ENCODE results near the gene UHRF2.
"Not testable (repeated sequence)": the region's sequence is repeated elsewhere in the genome, so short reads cannot be mapped to it uniquely, and the experiment has no call there.

Gene UHRF2

DNA sequence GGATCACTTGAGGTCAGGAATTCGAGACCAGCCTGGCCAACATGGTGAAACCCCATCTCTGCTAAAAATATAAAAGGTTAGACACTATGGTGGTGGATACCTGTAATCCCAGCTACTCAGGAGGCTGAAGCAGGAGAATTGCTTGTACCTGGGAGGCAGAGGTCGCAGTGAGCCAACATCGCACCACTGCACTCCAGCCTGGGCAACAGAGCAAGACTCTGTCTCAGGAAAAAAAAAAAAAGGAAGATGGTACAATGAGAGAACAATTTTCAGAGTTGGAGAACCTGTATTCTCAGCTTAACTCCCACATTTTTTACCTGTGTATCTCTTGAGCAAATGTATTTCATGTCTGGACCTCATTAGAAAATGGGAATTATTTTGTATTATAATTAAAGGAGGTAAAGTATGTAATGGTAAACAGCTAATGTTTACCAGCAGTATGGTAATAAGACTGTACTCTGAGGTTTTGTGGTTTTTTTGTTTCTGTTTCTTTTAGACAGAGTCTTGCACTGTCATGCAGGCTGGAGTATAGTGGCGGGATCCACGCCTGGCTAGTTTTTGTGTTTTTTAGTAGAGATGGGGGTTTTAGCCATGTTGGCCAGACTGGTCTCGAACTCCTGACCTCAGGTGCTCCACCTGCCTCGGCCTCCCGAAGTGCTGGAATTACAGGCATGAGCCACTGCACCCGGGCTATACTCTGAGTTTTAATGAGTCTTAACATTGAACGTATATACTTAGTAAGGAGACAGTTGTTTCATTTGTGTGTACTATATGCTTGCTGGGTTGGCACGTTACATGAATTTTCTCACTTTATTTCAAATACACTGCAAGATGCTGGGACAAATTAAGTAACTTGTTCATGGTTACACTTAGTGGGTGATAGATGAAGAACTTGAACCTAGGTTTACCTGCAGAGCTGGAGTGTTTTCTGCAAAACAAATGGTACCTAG, 16.2 kb downstream of the UHRF2 start:
- in situ Hi-C loops (cut with MboI; ENCODE audit: low sequenced_read_pairs): no loop called here

DNA sequence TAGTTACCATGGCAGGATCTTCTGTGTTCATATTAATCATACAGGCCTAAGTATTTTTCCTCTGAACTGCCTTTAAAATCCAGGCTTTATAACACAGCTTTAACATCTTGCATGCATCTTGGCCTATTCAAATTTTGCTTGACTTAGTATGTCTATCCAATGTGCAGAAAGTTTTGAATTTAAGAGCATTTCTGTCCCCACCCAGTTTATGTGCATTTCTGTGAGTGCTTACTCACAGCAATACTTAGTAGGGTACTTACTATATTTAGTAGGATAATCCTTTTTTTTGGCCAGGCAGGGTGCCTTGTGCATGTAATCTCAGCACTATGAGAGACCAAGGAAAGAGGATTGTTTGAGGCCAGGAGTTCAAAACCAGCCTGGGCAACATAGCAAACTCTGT, 18.0 kb downstream of the UHRF2 start:
- in situ Hi-C loops (cut with MboI; ENCODE audit: low sequenced_read_pairs): no loop called here

DNA sequence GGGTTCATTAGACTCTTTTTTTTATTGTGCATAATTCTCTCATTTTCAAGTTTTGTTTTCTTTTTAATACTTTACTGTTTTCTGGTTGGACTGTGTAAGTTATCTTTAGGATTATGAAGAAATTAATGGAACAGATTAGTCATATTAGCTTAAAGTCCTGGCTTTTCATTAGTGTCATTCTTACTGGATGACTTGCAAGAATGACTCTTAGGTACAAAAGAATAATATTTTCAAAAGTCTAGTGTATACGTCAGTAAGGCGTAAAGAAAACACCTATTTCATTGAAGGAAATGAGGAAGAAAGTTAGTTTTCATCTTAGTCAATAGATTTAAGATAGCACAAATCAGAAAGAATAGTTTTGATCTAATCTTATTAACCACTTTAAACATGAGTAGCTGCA, 20.4 kb downstream of the UHRF2 start:
- in situ Hi-C loops (cut with MboI; ENCODE audit: low sequenced_read_pairs): no loop called here

DNA sequence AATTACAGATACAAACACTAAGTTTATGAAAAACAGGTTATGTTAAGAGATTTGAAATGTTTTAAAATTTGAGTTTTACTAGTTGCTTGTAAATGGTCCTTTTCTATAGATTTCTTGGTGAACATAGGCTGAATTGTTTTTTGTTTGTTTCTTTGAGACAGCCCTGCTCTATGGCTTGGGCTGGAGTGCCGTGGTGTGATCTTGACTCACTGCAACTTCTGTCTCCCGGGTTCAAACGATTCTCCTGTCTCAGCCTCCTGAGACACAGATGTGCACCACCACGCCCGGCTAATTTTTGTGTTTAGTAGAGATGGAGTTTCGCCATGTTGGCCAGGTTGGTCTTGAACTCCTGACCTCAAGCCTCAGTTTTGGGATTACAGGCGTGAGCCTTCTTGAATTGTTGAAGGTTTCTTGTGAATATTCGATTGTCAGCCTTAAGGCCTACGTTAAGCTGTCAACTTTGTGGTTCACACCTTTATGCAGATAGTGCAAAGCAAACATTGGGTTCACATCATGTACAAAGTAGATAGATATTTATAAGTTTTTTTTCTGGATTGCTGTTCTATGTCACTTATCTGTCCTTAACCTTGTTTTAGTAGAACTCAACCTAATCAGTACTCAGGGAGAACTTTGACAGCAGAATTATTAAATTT, 26.2 kb downstream of the UHRF2 start:
- in situ Hi-C loops (cut with MboI; ENCODE audit: low sequenced_read_pairs): no loop called here

DNA sequence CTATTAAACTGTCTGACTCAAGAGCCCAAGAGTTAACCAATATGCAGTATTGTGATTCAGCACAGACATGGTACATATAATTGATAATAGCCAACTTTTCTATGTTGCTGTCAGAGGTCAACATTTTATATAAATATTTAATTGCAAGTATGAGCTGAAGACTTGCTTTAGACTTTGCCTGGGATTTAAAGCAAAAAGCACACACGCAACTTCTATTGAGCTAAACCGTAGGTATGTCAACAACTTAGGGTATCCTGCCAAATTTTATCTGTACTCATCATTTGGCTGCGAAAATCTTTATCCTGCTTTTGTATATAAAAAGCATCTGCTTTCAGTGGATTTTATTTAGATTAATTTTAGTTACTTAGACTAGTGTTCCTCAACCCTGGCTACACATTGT, 27.4 kb downstream of the UHRF2 start:
- in situ Hi-C loops (cut with MboI; ENCODE audit: low sequenced_read_pairs): no loop called here

DNA sequence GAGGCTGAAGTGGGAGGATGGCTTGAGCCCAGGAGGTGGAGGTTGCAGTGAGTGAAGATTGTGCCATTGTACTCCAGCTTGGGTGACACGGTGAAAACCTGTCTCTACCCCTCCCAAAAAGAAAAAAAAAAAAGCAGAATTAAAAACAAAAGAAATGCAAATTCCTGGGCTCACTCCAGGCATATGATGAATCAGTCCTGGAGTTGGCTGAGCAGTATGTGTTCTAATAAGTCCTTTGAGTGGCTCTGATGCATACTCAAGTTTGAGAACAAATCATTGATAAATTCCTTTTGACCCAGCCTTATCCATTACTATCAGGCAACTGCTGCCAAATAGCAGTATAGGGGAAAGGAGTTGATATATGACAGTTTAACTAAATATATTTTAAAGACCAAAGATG, 28.3 kb downstream of the UHRF2 start:
- in situ Hi-C loops (cut with MboI; ENCODE audit: low sequenced_read_pairs): no loop called here

DNA sequence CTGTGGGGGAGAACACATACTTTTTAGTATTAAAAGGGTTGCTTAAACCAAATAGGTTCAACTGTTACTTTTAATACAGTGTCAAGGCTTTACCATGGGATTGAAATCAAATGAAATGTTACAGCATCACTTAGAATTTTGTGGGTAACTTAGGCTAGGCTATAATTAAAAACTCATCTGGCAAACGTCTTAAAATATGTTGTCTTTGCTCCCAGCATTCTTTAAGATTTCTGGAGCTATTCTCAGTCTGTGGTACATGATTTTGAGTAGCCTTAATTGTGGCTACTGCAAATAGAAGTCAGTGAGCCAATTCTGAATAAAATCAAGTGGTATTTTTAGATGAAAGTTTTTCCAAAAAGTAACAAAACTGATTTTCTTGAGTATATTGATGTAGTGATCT, 30.7 kb downstream of the UHRF2 start:
- in situ Hi-C loops (cut with MboI; ENCODE audit: low sequenced_read_pairs): no loop called here

DNA sequence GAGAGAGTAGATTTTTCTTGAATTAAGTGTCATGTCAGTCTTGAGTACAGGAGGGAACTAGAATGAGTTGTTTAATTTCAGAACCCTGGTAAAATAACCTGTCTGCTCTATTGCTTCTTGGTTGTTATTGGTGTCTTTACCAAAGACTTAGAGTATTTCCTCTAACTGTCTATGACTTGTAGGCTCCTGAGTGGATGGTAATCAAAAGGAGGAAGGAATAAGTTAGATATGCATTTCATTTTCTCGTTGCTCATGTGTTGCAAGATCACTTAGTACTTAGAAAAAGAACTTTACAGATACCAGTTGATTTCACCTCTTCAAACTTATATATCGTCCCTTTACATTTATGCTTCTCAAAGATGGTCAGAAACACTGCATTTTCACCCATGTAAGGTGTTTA, 31.1 kb downstream of the UHRF2 start:
- in situ Hi-C loops (cut with MboI; ENCODE audit: low sequenced_read_pairs): no loop called here

DNA sequence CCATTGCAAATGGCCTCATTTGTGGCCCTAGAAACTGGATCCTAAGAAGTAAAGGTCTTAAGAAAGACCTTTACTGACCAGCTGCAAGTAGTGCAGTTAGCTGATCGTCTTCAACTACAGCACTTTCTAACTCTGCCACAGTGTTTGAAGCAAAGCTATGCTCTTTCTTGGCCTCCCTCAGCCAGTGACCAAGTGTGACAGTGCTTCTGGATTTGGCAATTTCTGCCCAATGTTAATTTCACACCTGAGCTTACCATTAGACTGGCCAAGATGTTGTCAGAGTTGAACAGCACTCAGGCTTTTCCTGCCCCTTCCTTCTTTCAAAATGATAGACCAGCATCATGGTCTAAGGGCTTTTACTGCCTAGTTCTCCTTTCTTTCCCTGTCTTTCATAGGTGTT, 36.1 kb downstream of the UHRF2 start:
- in situ Hi-C loops (cut with MboI; ENCODE audit: low sequenced_read_pairs): no loop called here

DNA sequence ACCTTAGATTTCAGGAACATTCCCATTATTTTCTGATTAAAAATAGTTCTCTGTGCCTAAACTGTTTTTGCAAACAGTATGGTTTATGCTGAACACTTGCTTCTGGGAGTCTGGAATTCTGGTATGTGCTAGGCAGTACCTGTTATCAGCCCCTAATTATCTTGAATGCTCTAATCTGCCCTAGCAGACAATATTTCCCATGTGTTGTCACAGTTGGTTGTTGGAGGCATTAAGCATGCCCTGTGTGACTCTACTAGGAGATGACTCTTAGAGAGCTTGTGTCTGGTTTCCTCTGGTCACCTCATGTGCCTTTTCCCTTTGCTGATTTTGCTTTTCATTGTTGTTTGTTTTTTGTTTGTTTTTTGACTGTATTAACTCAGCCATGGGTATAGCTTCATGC, 36.6 kb downstream of the UHRF2 start:
- in situ Hi-C loops (cut with MboI; ENCODE audit: low sequenced_read_pairs): no loop called here

DNA sequence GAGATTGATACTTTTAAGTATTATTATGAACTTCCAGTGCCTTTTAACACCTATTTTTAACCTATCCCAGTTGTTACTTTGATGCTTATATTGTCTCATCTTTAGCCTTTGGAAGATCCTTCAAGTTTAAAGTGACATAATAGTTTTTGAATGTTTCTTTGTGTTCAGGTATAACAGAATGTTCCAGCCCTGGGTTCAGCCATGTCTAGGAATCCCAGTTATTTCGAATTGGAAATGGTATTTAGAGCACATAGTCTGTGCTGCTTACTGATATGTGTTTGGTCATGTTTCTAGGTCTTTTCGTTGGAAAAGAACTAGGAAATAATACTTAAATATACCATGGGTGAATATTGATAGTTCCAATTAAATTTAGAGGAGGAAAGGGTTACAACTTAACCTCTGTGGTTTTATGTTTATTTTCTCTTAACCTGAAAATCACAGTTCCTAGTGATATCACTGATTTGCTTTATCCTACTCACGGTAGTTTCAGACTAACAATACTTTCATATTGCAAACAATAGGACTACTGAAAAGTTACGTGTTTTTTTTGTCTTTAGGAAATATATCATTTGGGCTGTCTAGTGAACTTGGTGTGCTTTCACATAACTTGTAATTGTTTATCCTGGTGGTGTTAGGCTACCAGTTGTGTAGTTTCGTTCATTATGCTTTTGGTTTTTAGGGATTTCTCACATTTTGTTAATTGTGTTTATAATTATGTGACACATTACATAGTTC, 37.8 kb downstream of the UHRF2 start:
- in situ Hi-C loops (cut with MboI; ENCODE audit: low sequenced_read_pairs): no loop called here

DNA sequence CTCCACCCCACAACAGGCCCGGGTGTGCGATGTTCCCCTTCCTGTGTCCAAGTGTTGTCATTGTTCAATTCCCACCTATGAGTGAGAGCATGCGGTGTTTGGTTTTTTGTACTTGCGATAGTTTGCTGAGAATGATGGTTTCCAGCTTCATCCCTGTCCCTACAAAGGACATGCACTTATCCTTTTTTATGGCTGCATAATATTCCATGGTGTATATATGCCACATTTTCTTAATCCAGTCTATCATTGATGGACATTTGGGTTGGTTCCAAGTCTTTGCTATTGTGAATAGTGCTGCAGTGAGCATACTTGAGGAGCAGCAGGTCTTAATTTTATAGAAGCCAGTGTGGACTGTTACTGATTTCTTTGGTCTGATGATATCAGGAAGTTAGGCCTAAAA, 42.3 kb downstream of the UHRF2 start:
- in situ Hi-C loops (cut with MboI; ENCODE audit: low sequenced_read_pairs): not testable (repeated sequence)

DNA sequence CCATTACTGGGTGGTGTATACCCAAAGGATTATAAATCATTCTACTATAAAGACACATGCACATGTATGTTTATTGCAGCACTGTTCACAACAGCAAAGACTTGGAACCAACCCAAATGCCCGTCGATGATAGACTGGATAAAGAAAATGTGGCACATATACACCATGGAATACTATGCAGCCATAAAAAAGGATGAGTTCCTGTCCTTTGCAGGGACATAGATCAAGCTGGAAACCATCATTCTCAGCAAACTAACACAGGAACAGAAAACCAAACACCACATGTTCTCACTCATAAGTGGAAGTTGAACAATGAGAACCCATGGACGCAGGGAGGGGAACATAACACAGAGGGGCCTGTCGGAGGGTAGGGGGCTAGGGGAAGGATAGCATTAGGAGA, 45.7 kb downstream of the UHRF2 start:
- in situ Hi-C loops (cut with MboI; ENCODE audit: low sequenced_read_pairs): not testable (repeated sequence)

DNA sequence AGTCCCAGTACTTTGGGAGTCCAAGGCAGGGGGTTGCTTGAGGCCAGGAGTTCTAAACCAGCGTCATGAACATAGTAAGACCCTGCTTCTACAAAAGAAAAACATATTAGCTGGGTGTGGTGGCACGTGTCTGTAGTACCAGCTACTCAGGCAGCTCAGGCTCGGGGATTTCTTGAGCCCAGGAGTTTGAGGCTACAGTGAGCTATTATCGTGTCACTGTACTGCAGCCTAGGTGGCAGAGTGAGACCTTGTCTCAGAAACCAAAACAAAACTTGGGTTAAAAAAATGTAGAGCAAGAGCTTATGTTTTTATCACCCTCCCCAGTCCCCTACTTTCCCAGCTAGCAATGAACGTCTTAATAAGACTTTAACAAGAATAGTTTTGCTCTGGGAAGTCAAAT, 46.7 kb downstream of the UHRF2 start:
- in situ Hi-C loops (cut with MboI; ENCODE audit: low sequenced_read_pairs): no loop called here

DNA sequence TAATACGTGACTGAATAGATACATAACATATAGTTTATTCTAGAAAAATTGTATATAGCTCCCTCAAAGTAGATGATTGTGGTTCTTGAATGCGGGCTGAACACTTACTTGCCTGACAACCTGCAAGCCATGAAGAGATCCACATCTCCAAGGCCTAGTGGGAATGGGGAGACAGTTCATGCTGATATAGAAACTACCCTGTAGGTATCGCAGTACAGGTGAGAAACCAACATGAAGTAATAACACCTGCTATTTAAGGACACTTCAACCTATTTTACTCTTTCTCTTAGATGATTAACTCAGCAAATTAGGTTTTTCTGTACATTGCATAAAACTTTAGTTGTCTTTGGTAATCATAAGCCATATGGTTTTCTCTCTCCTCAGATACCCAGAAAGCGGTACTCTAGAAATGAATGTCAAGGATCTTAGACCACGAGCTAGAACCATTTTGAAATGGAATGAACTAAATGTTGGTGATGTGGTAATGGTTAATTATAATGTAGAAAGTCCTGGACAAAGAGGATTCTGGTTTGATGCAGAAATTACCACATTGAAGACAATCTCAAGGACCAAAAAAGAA, 47.3 kb downstream of the UHRF2 start:
- in situ Hi-C loops (cut with MboI; ENCODE audit: low sequenced_read_pairs): no loop called here

DNA sequence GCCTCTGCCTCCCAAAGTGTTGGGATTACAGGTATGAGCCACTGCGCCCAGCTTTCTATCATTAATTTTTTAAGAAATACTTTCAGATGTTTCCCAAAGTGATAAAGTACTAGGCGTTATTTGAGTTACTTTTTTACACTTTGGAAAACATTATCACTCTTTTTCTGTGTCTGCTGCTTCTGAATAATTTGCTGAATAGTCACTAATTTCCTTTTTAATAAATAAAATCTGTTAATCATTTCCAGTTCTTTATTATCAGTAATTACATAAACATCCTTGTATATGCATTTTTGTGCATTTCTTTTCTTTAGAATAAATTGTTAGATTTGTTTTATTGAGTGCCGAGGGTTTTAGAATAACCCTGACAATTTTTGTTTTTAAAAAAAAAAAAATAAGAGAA, 48.6 kb downstream of the UHRF2 start:
- in situ Hi-C loops (cut with MboI; ENCODE audit: low sequenced_read_pairs): no loop called here

DNA sequence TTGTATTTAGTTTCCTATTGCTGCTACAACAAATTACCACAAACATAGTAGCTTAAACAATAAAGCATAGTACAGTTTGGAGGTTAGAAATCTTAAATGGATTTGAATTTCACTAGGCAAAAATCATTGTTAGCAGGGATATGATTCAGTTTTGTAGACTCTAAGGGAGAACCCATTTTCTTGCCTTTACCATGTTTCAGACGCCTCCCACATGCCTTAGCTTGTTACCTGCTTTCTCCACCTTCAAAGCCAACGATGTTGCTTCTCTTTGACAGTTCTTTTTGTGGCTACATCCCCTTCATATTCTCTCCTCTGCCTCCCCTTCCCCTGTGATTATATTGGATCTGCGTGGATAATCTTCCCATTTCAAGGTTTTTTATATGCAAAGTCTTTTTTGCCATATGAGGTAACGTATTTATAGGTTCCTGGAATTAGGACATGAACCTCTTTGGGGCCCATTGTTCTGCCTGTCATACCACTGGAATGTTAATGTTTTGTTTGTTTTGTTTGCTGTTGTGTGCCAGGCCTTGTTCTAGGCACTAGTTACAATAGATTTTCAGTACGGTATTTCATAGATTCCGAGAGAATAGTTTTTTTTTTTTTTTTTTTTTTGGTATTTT, 54.1 kb downstream of the UHRF2 start:
- in situ Hi-C loops (cut with MboI; ENCODE audit: low sequenced_read_pairs): no loop called here

DNA sequence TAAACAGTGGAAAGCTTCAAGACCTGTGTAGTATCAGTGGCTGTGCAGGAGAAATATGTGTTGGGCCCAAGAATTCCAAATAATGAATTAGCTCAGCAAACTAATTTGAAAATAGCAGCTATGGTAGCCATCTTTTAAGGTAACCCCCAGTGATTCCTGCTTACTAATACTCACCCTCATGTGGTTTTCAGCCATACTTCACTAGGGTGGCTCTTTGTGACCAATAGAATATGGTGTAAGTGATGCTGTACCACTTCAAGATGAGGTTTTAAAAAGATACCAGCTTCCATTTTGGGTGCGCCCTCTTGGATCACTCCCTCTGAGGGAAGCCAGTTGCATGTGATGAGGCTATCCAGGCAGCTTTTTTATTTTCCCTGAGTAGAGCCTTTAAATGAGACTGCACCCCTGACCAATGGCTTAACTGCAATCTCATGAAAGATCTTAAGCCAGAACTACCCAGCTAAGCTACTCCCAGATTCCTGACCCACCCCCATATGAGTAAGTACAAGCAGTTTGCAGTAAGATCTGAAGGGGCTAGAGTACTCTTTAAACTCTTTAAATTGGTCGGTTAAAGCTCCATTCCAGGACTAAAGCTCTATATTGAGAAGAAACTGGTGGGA, 58.3 kb downstream of the UHRF2 start:
- in situ Hi-C loops (cut with MboI; ENCODE audit: low sequenced_read_pairs): no loop called here

DNA sequence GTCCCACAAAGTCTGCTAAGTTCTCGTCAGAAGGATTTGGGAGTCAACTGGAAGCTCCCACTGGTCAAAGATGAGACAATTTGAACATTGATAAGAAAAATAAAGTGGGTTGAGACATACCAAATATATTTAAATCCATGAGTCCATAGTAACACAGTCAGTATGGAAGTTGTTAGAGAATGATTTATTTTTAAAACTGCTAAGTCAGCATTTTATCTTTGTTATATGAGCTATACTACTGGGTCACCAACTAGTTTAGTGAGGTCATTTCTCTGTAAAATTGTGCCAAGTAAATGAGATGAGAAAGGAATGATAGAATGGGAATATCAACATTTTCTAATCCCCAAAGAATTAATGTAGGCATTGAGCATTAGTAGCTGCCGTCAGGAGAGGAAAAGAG, 60.2 kb downstream of the UHRF2 start:
- in situ Hi-C loops (cut with MboI; ENCODE audit: low sequenced_read_pairs): no loop called here

DNA sequence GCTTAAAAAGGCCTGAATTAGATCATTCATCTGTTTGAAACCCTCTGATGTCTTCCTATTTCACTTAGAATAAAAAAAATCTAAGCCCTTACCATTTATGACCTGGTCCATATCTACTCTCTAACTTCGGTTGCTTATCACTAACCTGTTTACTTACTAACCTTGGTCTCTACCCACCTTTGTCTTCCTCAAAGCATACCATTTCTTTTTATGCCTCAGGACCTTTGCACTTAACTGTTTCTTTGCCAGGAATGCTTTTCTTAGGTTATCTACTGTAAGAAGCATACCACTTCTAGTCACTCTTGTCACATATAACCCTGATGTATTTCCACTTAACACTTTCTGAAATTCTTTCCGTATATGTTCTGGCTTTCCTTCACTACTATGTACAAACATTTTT, 67.0 kb downstream of the UHRF2 start:
- in situ Hi-C loops (cut with MboI; ENCODE audit: low sequenced_read_pairs): no loop called here

DNA sequence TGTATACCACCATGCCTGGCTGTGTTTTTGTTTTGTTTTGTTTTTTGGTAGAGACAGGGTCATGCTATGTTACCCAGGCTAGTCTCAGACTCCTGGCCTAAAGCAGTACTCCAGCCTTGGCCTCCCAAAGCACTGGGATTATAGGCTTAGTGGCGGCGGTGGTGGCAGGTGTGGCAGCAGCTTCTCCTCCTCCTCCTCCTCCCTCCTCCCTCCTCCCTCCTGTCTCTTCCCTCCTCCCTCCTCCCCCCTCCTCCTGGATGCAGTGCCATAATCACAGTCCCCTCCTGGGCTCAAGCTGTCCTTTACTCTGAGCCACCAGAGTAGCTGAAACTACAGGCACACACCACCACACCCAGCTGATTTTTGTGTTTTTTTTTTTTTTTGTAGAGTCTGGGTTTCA, 71.2 kb downstream of the UHRF2 start:
- in situ Hi-C loops (cut with MboI; ENCODE audit: low sequenced_read_pairs): no loop called here
